UCSD-AML1 (cell line): ENCODE measurements around the gene ENTREP1.

ENCODE experiments used
- DNase-seq: peaks from one replicate; lab custom pipeline; 2025; ENCODE audit not compliant: unreplicated experiment; lab: John Stamatoyannopoulos, UW

The ENTREP1 gene

GRCh38 chr9:69319324-69320025, 5.5 kb upstream of the ENTREP1 start:
- DNase-seq, result no peak

GRCh38 chr9:69322256-69322655, 2.8 kb upstream of the ENTREP1 start:
- no peak for DNase-seq

GRCh38 chr9:69323861-69324260, 1.2 kb upstream of the ENTREP1 start:
- no peak for DNase-seq

GRCh38 chr9:69325409-69326212, 596 bp downstream of the ENTREP1 start:
- DNase-seq, result no peak

GRCh38 chr9:69326261-69326660, 1.2 kb downstream of the ENTREP1 start:
- DNase-seq, result no peak

- DNase-seq, result no peak
Measured at GRCh38 chr9:69330580-69330979, 5.6 kb downstream of the ENTREP1 start.

- DNase-seq, result no peak
Measured at GRCh38 chr9:69331444-69331843, 6.4 kb downstream of the ENTREP1 start.

GRCh38 chr9:69332067-69332685, 7.2 kb downstream of the ENTREP1 start:
- no peak for DNase-seq

- DNase-seq, result no peak
Measured at GRCh38 chr9:69333716-69334115, 8.7 kb downstream of the ENTREP1 start.

GRCh38 chr9:69334317-69334716, 9.3 kb downstream of the ENTREP1 start:
- DNase-seq, result no peak

- DNase-seq, result no peak
Measured at GRCh38 chr9:69339620-69340019, 14.6 kb downstream of the ENTREP1 start.

- no peak for DNase-seq
Measured at GRCh38 chr9:69340631-69341030, 15.6 kb downstream of the ENTREP1 start.

- DNase-seq, result no peak
Measured at GRCh38 chr9:69342769-69343168, 17.8 kb downstream of the ENTREP1 start.

GRCh38 chr9:69344459-69344858, 19.4 kb downstream of the ENTREP1 start:
- no peak for DNase-seq

- peak; percentile 44 for DNase-seq
Measured at GRCh38 chr9:69346596-69347390, 21.8 kb downstream of the ENTREP1 start.

GRCh38 chr9:69347607-69348006, 22.6 kb downstream of the ENTREP1 start:
- DNase-seq, result no peak

GRCh38 chr9:69351227-69351626, 26.2 kb downstream of the ENTREP1 start:
- no peak for DNase-seq

GRCh38 chr9:69355232-69355631, 30.2 kb downstream of the ENTREP1 start:
- no peak for DNase-seq

GRCh38 chr9:69357030-69357775, 32.2 kb downstream of the ENTREP1 start:
- DNase-seq, result no peak

- DNase-seq, result no peak
Measured at GRCh38 chr9:69357821-69358220, 32.8 kb downstream of the ENTREP1 start.

GRCh38 chr9:69363191-69363590, 38.2 kb downstream of the ENTREP1 start:
- DNase-seq, result no peak
